ENCODE measurements around the gene CCDC57.
A peak's percentile ranks its signal among the peaks of the same experiment; 100 is the strongest.

The CCDC57 gene

DNA sequence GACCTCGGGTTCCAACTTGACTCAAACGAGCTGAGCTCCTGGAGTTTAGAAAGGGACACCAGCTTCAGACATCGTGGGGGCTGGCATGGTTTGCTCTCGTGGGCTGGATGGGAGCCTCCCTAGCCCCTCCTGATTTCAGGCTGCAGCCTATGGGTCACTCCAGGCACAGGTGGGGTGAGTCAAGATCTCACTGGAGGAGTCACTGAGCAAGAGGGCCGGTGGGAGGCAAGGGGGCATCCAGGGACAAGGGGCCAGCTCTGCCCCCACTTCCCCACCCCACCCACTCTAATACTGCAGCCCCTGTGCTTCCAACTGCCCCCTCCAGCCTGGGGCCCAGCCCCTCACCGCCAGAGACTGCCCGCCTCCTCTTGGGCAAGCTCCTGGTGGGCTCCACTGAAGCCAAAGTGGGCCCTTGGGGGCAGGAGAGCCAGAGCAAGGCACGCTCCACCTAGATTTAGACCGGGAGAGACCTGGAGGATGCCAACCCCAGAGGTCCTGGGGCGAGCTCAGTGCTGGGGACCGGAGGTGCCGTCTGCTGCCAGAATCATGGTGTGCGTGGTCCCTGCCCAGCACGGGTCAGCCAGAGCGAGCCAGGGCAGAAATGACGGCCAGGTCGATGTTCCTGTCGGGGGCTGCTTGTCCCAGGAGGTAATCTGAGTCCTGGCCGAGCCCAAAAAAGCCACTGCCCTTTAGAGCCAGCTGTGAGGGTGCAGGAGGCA lies 22.6 kb upstream of the CCDC57 start:
- peaks cover 12% of the 10 kb centered on the region for H3K36me3 ChIP-seq (ENCODE audit: insufficient read depth, low read length)
- no peak overlapping the region for H3K4me3 ChIP-seq (ENCODE audit: low read length)
- peaks cover 4% of the 10 kb centered on the region for H3K27me3 ChIP-seq (ENCODE audit: insufficient read depth, low read length)
- H2AFZ ChIP-seq (ENCODE audit: low read depth, low read length): no peak overlapping the region
- peaks cover 15% of the 10 kb centered on the region for H3K4me1 ChIP-seq (ENCODE audit: insufficient read depth, low read length)
- no peaks in the 10 kb centered on the region for H3K9me3 ChIP-seq (ENCODE audit: low read length)

DNA sequence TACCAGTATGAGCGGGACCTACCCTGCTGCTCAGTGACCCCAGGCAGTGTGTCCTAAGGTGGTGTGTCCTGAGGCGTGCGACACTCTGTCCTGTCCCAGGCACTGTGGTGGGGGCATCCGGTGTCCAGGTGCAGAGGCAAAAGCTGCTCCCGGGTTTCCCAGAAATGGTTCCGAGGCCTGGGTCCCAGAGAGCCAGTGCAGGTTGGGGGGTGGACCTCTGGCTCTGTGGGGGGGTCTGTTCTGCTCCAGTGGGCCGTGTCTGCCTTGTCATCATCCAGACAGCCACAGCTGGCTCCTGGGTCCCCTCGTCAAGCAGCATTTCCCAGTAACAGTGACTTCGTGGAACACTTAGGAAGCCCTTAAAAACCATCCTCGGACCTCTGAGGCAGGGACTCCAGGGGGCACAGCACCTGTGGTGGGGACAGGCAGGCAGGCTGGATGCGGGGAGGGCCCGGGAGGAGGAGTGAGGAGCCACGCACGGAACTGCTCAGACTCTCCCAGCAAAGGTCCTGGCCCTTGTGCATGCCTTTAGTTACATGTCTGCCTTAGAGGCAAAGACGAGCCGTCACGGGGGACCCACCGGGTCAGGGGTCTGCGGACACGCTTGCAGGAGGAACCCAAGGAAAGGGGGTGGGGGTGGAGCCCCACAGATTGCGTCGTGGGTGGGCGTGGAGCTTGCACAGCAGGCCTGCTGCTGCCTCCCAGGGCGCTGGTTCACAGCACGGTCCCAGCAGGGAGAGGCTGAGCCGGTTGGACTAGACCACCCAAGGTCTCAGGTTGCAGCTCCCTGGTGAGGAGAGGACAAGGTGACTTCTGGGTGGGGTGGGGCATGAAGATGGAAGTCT lies 21.8 kb upstream of the CCDC57 start:
- Histone ChIP-seq H3K4me1 (ENCODE audit: insufficient read depth, low read length) (peaks cover 15% of the 10 kb centered on the region), H2AFZ (ENCODE audit: low read depth, low read length) (no peak overlapping the region), H3K27me3 (ENCODE audit: insufficient read depth, low read length) (peaks cover 12% of the 10 kb centered on the region), H3K4me3 (ENCODE audit: low read length) (no peak overlapping the region), H3K36me3 (ENCODE audit: insufficient read depth, low read length) (peaks cover 5% of the 10 kb centered on the region), H3K9me3 (ENCODE audit: low read length) (no peaks in the 10 kb centered on the region)

DNA sequence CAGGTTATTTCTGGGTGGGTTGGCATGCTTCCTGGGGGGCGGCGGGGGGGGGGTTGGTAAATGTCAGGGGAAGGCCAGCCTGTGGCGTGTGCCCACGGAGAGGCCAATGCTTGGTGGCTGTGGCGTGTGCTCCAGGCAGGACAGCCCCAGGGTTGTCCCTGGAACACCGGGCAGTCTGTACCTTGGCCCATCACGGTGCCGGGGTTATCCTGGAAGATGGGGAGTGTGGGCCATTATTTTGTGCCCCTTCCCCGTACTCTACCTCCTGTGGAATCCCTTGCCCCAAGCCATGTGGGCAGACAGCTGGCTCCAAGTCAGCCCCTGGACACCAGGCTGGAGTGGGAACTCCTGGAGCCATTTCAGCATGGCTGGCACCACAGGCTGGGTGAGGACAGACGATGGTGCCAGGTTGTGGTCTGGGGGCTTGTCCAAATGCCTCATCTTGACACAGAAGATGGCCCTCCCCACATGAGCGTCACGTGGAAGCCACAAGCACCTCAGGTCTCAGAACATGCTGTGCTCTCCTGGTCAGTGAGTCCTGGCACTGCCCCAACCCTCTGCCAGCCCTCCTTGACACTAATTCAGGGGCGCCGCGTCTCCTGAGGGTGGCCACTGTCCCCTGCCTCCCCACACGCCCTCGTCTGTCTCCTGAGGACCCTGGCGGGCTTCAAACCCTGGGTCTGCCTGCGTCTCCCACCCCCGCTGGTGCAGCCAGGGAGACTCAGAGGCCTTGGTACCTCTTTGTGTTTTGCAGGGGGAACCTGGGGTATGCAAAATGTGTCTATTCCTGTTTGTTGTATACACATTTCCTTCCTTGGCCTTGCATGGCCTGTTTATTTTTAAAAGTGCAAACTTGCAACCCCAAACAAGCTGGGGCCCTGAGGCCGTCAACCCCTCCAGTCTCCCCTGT lies 20.5 kb upstream of the CCDC57 start:
- Histone ChIP-seq H3K27me3 (ENCODE audit: insufficient read depth, low read length) (peaks cover 20% of the 10 kb centered on the region), H3K9me3 (ENCODE audit: low read length) (no peaks in the 10 kb centered on the region), H3K4me1 (ENCODE audit: insufficient read depth, low read length) (peaks cover 15% of the 10 kb centered on the region), H2AFZ (ENCODE audit: low read depth, low read length) (no peak overlapping the region), H3K4me3 (ENCODE audit: low read length) (no peak overlapping the region), H3K36me3 (ENCODE audit: insufficient read depth, low read length) (peaks cover 4% of the 10 kb centered on the region)

DNA sequence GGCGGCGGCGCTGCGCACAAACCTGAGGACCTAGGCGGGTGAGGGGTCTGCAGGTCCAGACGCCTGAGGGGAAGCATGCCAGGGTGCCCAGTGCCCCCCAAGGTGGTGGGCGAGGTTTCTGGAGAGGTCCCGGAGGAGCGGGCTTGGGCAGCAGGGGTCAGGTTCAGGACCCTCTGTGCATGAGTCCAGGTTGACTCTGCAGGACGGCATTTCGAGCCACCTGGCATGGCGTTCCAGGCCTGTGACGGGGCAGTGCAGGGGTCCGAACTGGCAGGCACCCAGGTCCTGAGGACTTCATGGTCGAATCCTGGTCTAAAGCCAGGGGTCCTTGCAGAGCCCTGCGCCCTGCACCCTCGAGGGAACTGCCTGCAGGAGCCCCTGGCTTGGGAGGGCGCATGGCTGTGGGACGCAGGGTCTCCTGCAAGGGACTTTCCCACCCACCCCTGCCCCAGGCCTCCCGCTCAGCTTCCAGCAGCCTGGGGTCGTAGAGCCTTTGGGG lies 19.7 kb upstream of the CCDC57 start:
- Histone ChIP-seq H3K9me3 (ENCODE audit: low read length) (no peaks in the 10 kb centered on the region), H3K27me3 (ENCODE audit: insufficient read depth, low read length) (peaks cover 28% of the 10 kb centered on the region), H3K4me3 (ENCODE audit: low read length) (no peak overlapping the region)

DNA sequence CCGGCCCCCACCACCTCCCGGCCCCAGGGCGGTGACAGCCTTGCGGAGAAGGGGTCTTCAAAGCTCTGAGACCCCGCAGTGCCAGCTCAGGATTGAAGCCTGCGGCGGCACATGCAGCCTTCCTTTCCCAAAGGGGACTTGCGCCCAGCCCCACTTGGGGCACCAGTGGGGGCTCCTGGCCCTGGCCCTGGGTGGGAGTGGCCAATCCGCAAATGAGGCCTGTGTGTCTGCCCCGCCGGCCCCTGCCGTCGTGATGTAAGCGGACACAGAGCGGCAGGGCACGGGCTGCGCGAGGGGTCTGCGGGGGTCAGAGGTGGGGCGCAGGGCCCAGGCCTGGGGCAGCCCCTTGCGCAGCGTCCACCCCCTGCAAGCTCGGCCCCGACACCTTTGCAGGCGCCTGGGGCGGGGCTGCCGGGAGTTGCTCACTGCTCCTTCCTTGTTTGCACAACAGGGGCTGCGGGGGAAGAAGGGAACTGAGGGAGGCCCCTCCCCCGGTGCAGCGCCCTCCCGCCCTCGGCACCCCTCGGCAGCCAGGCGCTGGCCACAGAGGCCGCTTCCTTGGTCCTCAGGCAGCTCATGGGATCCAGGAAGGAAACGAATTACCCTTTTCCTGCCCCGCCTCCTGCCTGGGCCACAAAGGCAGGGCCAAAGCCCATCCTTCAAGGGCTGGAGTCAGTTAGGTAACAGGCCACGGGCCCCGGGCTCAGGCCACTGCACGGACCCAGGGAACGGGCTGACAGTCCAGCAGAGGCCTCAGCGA lies 19.1 kb upstream of the CCDC57 start:
- H3K4me3 ChIP-seq (ENCODE audit: low read length): peak overlapping the region; percentile 20
- no peaks in the 10 kb centered on the region for H3K9me3 ChIP-seq (ENCODE audit: low read length)
- H3K4me1 ChIP-seq (ENCODE audit: insufficient read depth, low read length): peaks cover 16% of the 10 kb centered on the region
- no peak overlapping the region for H2AFZ ChIP-seq (ENCODE audit: low read depth, low read length)
- peaks cover 34% of the 10 kb centered on the region for H3K27me3 ChIP-seq (ENCODE audit: insufficient read depth, low read length)
- H3K36me3 ChIP-seq (ENCODE audit: insufficient read depth, low read length): no peaks in the 10 kb centered on the region

More for the DNA sequence above, 19.7 kb upstream of the CCDC57 start:
- Histone ChIP-seq H3K36me3 (ENCODE audit: insufficient read depth, low read length) (no peaks in the 10 kb centered on the region), H3K4me1 (ENCODE audit: insufficient read depth, low read length) (peaks cover 15% of the 10 kb centered on the region), H2AFZ (ENCODE audit: low read depth, low read length) (no peak overlapping the region)

DNA sequence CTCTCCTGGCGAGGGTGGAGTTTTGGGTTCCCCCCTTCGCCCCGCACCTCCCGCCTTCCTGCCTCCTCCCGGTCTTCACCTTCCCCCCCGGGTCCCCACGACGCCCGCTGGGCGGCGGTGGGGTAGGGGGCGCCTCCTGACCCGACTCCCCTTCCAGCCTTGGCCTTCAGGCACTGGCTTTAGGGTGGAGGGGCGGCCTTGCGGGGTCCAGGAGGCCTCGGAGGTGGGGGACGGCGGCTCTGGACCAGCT lies 18.6 kb upstream of the CCDC57 start:
- peaks cover 18% of the 10 kb centered on the region for H3K4me1 ChIP-seq (ENCODE audit: insufficient read depth, low read length)
- no peaks in the 10 kb centered on the region for H3K9me3 ChIP-seq (ENCODE audit: low read length)
- H3K36me3 ChIP-seq (ENCODE audit: insufficient read depth, low read length): no peaks in the 10 kb centered on the region
- no peak overlapping the region for H2AFZ ChIP-seq (ENCODE audit: low read depth, low read length)
- peak overlapping the region; percentile 20 for H3K4me3 ChIP-seq (ENCODE audit: low read length)
- H3K27me3 ChIP-seq (ENCODE audit: insufficient read depth, low read length): peaks cover 39% of the 10 kb centered on the region

DNA sequence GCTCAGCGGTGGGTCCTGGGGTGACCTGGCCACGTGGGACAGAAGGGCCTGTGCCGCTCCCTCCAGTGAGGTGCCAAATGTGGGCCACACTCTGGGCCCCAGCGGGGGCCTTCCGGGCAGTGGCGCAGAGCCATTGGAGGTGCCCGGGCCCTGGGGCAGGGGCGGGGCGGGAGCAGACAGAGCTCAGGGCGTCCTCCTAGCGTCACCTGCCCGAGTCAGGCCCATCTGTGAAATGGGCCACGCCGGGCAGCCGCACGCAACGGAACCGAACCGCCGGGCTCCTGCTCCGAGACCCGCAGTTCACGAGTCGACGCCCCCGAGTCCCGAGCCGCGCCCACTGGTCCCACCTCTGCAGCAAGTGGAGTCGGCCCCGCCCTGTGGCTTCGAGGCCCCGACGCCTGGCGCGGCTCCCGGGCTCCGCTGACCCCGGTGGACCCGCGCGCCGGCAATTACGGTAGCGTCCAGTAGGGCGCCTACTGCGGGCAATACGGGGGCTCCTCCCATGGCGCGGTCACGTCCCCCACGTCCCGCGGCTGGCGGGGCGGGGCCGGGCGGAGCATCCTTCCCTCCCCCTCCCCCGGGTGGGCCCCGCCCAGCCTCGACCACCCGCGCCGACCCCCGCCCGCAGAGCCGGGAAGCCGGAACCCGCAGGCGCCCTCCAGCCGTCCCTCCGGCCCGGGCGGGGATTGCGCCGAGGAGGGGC lies 18.1 kb upstream of the CCDC57 start:
- Histone ChIP-seq H3K4me3 (ENCODE audit: low read length) (peak overlapping the region; percentile 20), H2AFZ (ENCODE audit: low read depth, low read length) (no peak overlapping the region), H3K4me1 (ENCODE audit: insufficient read depth, low read length) (peaks cover 20% of the 10 kb centered on the region), H3K36me3 (ENCODE audit: insufficient read depth, low read length) (no peaks in the 10 kb centered on the region), H3K9me3 (ENCODE audit: low read length) (no peaks in the 10 kb centered on the region), H3K27me3 (ENCODE audit: insufficient read depth, low read length) (peaks cover 39% of the 10 kb centered on the region)

DNA sequence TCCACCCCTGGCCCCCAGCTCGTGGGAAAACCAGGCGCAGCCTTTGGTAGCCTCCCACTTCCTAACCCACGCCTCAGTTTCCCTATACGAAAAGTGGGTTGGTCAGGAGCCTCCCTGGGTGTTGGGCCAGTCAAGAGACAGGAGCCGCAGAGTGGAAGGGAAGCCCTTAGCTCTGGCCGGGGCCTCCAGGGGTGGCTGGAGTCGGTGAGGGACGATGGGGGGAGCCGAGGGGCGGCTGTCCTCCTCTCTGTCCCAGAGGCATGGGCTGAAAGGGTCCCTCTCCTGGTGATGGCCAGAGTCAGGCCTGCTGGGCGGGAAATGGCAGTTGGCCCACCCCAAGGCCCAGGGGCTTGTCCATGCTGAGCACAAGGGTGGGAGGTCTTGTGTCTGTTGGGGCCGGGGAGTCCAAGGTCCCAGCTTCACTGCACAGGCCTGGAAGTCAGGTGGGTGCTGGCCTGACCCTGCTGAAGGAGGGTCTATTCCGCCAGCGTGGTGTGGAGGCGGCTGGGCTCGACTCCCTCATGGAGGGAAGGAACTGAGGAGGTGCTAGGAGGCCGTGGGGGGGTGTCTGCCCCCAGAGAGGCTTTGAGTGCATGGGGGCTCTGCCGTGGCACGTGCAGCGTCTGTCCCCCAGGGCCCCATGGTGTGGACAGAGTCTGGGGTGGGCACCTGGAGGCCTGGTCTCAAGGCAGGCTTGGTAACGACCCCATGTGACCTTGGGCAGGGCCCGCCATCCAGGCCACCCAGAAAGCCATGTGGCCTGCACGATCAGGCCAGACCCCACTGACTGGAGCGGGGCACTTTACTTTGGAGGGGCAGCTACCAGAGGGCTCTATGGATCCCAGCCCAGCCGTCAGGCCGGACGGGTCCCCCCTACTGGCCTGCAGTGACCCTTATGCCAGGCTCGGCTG lies 17.3 kb upstream of the CCDC57 start:
- Histone ChIP-seq H3K9me3 (ENCODE audit: low read length) (no peaks in the 10 kb centered on the region), H3K4me3 (ENCODE audit: low read length) (no peak overlapping the region), H2AFZ (ENCODE audit: low read depth, low read length) (no peak overlapping the region), H3K36me3 (ENCODE audit: insufficient read depth, low read length) (no peaks in the 10 kb centered on the region), H3K27me3 (ENCODE audit: insufficient read depth, low read length) (peaks cover 42% of the 10 kb centered on the region), H3K4me1 (ENCODE audit: insufficient read depth, low read length) (peaks cover 22% of the 10 kb centered on the region)

DNA sequence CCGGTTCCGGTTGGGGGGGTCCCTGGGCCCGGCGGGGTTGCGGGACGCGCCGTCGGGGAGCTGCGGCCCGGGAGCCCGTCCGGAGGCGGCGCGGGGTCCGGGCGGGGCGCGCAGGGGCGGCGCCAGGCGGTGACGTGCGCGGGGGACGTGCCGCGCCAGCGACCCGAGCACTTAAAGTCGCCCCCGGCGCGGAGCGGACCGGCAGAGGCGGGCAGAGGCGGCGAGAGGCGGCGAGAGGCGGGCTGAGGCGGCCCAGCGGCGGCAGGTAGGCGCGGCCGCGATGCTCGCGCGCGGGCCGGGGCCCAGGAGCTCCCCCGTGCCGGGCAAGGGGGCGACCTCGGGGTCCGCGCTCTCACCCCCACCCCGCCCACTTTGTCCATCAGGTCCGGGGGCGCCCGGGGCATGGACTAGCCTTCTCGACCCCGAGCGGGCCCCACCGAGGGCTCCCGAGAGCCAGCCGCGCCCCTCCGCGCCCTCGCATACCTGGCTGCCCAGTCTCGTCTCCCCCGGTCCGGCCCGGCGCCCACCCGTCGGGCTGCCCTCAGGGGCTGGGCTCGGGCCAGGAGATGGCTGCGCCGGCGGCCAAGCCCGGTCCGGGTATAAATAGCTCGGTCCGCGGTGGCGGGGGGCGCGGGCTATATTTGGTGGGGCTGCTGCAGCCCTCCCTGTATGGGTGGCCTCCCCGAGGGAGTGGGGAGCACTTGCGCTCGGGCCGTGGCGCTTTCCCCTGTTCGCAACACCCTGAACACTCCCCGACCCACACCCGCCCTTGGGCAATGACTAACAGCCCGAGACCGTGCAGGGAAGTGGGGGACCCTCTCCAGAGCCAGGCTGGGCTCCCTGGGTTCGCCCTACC lies 16.4 kb upstream of the CCDC57 start, which contains the start of gene SLC16A3:
Gene SLC16A3 (plus strand): TSS at position 201 of the 856 bp plus-strand sequence. CDS start 6,967 bp downstream, outside the sequence.
- H3K9me3 ChIP-seq (ENCODE audit: low read length): no peaks in the 10 kb centered on the region
- H2AFZ ChIP-seq (ENCODE audit: low read depth, low read length): no peak within 1 kb of the TSS
- peaks cover 14% of the 10 kb centered on the region for H3K4me1 ChIP-seq (ENCODE audit: insufficient read depth, low read length)
- H3K36me3 ChIP-seq (ENCODE audit: insufficient read depth, low read length): no peaks in the 10 kb centered on the region
- H3K4me3 ChIP-seq (ENCODE audit: low read length): no peak within 1 kb of the TSS
- peaks cover 42% of the 10 kb centered on the region for H3K27me3 ChIP-seq (ENCODE audit: insufficient read depth, low read length)

DNA sequence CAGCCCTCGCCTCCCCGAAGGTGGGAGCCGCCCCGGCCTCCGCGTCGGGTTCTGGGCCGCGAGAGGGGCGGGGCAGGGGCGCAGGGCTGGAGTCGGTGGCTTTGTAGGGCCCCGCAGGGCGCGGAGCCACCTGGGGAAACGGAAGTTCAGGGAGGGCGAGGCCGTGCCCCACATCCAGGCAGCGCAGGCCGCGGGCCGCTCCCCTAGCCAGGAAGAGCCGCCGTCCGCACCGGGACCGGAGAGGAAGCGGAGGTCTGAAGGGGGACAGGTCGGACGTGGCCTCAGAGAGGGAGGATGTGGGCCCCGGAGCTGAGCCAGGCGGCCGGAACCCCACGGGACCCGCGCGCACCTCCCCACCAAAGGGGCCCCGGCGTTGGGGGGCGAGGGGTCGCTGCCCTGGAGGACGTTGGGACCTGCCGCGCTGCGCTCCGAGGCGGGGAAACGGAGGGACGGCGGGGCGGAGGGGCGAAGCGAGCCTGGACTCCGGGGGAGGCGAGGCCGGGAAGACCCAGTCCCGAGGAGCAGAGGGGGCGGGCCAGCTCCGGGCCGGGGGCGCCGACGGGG lies 15.7 kb upstream of the CCDC57 start:
- Histone ChIP-seq H3K27me3 (ENCODE audit: insufficient read depth, low read length) (peaks cover 42% of the 10 kb centered on the region), H3K4me1 (ENCODE audit: insufficient read depth, low read length) (peaks cover 14% of the 10 kb centered on the region), H2AFZ (ENCODE audit: low read depth, low read length) (no peak overlapping the region), H3K9me3 (ENCODE audit: low read length) (no peaks in the 10 kb centered on the region), H3K4me3 (ENCODE audit: low read length) (no peak overlapping the region), H3K36me3 (ENCODE audit: insufficient read depth, low read length) (no peaks in the 10 kb centered on the region)

Measured in neuron (in vitro differentiated cells).